Subcutaneous adipose tissue (tissue), 4 donors: Measurements from ENCODE around the gene TRIM23. TPM values are rescaled to one million over a fixed set of nuclear protein-coding genes. Genes with fewer than 3 reads are reported as not detected.

Experiments used
- CTCF ChIP-seq: fragments of 450-650 bp; IDR thresholded peaks from one replicate; pipeline ENCODE4 v1.5.1; 2016; ENCODE audit warnings: low read depth, mild to moderate bottlenecking, control low read depth, antibody characterized with exemption, moderate library complexity
- total RNA-seq, 4 donors: library from RNA; depleted of rRNA; stranded (reverse); fragments of >200 nt; gene quantifications; one replicate each; pipeline ENCODE4 v1.1.0, GENCODE V29; 2016

TRIM23 gene
- 10 to 100 TPM; 15.1 to 25.5 (median 15.4) TPM for total RNA-seq

GRCh38 chr5:65624025-65624570 is at the start of gene TRIM23:
TSS of gene TRIM23 (minus strand) at chr5:65624333. CDS start at chr5:65624274, 59 bp downstream.
- no peak for TF ChIP-seq CTCF

DNA sequence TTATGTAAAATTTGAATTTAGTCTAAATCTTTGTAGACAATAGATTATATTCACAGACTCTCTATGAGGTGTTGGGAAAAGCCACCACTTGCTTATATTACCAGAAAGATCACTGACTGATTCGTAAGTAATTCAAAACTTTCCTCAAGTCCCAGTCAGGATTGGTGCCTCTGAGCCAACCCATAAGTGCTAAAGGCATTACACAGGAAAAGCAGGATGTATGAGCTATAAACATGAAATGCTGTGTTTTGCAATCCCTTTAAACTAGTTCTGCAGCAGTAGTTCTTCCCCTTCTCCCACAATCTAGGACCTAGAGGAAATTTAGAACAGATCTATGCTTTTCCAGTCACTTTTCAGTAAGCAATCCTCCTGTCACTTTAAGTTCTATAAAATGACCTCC is 48.7 kb upstream of the TRIM23 start:
- TF ChIP-seq CTCF: no peak

GRCh38 chr5:65668696-65669095 is 44.6 kb upstream of the TRIM23 start:
- TF ChIP-seq CTCF: no peak

DNA sequence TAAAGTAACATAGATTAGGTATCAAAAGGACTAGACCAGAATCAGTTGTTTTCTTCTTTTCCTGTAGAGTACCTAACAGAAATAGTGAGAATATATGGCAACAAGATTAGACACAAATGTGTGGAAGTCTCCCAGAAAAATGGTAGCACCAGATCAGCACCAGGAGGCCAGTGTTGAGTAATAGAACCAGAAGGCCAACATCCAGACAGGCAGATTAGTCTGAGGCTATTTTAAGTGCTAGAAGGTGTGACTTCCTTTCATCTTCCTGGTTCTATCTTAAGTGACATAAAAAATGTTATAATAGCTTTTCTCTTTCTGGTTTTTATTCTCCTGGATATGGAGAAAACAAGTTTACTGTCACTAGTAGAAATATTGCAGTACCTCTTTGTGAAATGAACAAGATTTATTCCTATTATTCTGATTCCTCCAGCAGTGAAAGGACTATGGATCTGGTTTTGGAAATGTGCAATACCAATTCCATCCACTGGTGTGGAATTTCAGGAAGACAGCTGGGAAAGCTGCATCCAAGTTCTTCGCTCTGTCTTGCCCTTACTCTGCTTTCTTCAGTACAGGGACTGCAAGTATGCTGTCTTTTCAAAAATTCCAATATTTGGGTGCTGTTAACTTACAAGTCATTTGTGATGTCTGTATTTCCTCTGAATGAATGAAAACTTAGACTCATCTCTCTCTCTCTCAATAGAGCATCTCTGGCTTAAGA is 39.8 kb upstream of the TRIM23 start:
- no peak for TF ChIP-seq CTCF

GRCh38 chr5:65654713-65655112 is 30.6 kb upstream of the TRIM23 start:
- TF ChIP-seq CTCF: no peak

- no peak for TF ChIP-seq CTCF
Measured at GRCh38 chr5:65651144-65651543, 27.0 kb upstream of the TRIM23 start.

DNA sequence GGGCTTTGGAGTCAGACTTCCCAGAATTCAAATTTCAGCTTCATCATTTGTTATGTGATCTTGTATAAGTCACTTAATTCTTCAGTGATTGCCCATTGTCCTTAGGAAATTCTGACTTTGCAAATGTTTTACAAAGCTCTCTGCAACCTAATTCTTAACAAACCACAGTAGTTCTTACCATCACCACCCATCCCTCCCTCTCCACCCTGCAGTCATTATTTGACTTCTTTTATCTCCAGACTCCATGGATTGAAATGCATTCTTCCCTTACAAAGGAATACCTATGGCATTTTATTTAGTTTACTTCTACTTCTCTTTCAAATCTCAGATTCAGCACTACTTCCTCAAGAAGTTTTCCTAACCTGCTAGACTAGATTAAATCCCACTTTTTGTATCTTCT is 23.8 kb upstream of the TRIM23 start:
- no peak for TF ChIP-seq CTCF
